H9 (cell line): ENCODE measurements around the gene PUS3. TPM values are rescaled to one million over a fixed set of nuclear protein-coding genes. Genes with fewer than 3 reads are reported as not detected.

Source experiments
- DNase-seq: peaks from one replicate; pipeline ENCODE4 v3.0.0-alpha.2; 2017
- H2AFZ ChIP-seq: one replicate; pipeline ENCODE4 v1.6.1; 2013; ENCODE audit warnings: mild to moderate bottlenecking, low read length, control low read depth, moderate library complexity
- H2AK5ac ChIP-seq: 2 replicates; pipeline ENCODE4 v1.6.1; 2013; ENCODE audit warnings: low read length, control low read depth, mixed read lengths; ENCODE audit not compliant: insufficient read length
- H2BK120ac ChIP-seq: one replicate; pipeline ENCODE4 v1.6.1; 2013; ENCODE audit warnings: low read depth, mild to moderate bottlenecking, low read length, control low read depth, inconsistent platforms; ENCODE audit not compliant: poor library complexity, severe bottlenecking
- H2BK12ac ChIP-seq: 2 replicates; pipeline ENCODE4 v1.6.1; 2013; ENCODE audit warnings: low read length, control low read depth, mixed read lengths, low read depth; ENCODE audit not compliant: insufficient read length
- H2BK15ac ChIP-seq: 2 replicates; pipeline ENCODE4 v1.6.1; 2013; ENCODE audit warnings: low read depth, low read length, control low read depth
- H2BK20ac ChIP-seq: one replicate; pipeline ENCODE4 v1.6.1; 2013; ENCODE audit warnings: low read depth, mild to moderate bottlenecking, low read length, control low read depth, inconsistent platforms; ENCODE audit not compliant: poor library complexity, severe bottlenecking
- H2BK5ac ChIP-seq: 2 replicates; pipeline ENCODE4 v1.6.1; 2013; ENCODE audit warnings: low read length, control low read depth, mixed read lengths; ENCODE audit not compliant: insufficient read length
- H3K14ac ChIP-seq: 2 replicates; pipeline ENCODE4 v1.6.1; 2013; ENCODE audit warnings: low read length, control low read depth; ENCODE audit not compliant: insufficient read depth
- H3K18ac ChIP-seq: 2 replicates; pipeline ENCODE4 v1.6.1; 2013; ENCODE audit warnings: low read depth, mild to moderate bottlenecking, mixed read lengths, low read length, control low read depth; ENCODE audit not compliant: insufficient read length
- H3K23ac ChIP-seq: 2 replicates; pipeline ENCODE4 v1.6.1; 2013; ENCODE audit warnings: low read length, control low read depth, mixed read lengths, low read depth; ENCODE audit not compliant: insufficient read length
- H3K23me2 ChIP-seq: 2 replicates; pipeline ENCODE4 v1.6.1; 2013; ENCODE audit warnings: low read depth, mild to moderate bottlenecking, mixed read lengths, low read length, control low read depth; ENCODE audit not compliant: insufficient read length, poor library complexity, severe bottlenecking
- H3K27ac ChIP-seq: 2 replicates; pipeline ENCODE4 v1.5.1; 2013; ENCODE audit warnings: low read length, control low read depth, mixed read lengths, low read depth; ENCODE audit not compliant: insufficient read length
- H3K27me3 ChIP-seq: 2 replicates; pipeline ENCODE4 v1.6.1; 2013; ENCODE audit warnings: low read length, control low read depth, inconsistent platforms; ENCODE audit not compliant: insufficient read depth
- H3K4ac ChIP-seq: 2 replicates; pipeline ENCODE4 v1.6.1; 2013; ENCODE audit warnings: low read depth, mild to moderate bottlenecking, control low read depth, inconsistent platforms, low read length, moderate library complexity
- H3K4me1 ChIP-seq: 2 replicates; pipeline ENCODE4 v1.6.1; 2013; ENCODE audit warnings: low read length, control low read depth, inconsistent platforms; ENCODE audit not compliant: insufficient read depth
- H3K4me2 ChIP-seq: 2 replicates; pipeline ENCODE4 v1.6.1; 2013; ENCODE audit warnings: low read length, control low read depth, mixed read lengths; ENCODE audit not compliant: insufficient read length, insufficient read depth
- H3K56ac ChIP-seq: 2 replicates; pipeline ENCODE4 v1.6.1; 2013; ENCODE audit warnings: low read depth, mild to moderate bottlenecking, mixed read lengths, low read length, control low read depth; ENCODE audit not compliant: insufficient read length
- H3K79me1 ChIP-seq: 2 replicates; pipeline ENCODE4 v1.6.1; 2013; ENCODE audit warnings: low read depth, mild to moderate bottlenecking, moderate library complexity, low read length, control low read depth, inconsistent platforms; ENCODE audit not compliant: insufficient read depth, poor library complexity, severe bottlenecking
- H3K79me2 ChIP-seq: 2 replicates; pipeline ENCODE4 v1.6.1; 2013; ENCODE audit warnings: low read length, control low read depth, inconsistent platforms; ENCODE audit not compliant: insufficient read depth
- H3K9ac ChIP-seq: 2 replicates; pipeline ENCODE4 v1.6.1; 2013; ENCODE audit warnings: low read length, control low read depth, mixed read lengths; ENCODE audit not compliant: insufficient read length; ENCODE audit errors: extremely low read depth
- H3K9me3 ChIP-seq: one replicate; pipeline ENCODE4 v1.6.1; 2013; ENCODE audit warnings: low read depth, low read length, inconsistent platforms; ENCODE audit not compliant: control insufficient read depth
- H3T11ph ChIP-seq: one replicate; pipeline ENCODE4 v1.6.1; 2013; ENCODE audit warnings: mild to moderate bottlenecking, low read length, control low read depth, inconsistent platforms
- H4K20me1 ChIP-seq: one replicate; pipeline ENCODE4 v1.6.1; 2013; ENCODE audit not compliant: control insufficient read depth, insufficient read length, insufficient read depth
- H4K5ac ChIP-seq: 2 replicates; pipeline ENCODE4 v1.6.1; 2013; ENCODE audit warnings: low read depth, mild to moderate bottlenecking, mixed read lengths, low read length, control low read depth; ENCODE audit not compliant: insufficient read length
- H4K8ac ChIP-seq: replicated peaks from 2 replicates; pipeline ENCODE4 v1.6.1; 2013; ENCODE audit warnings: low read length, control low read depth, mixed read lengths, low read depth; ENCODE audit not compliant: insufficient read length
- H4K91ac ChIP-seq: 2 replicates; pipeline ENCODE4 v1.6.1; 2013; ENCODE audit warnings: low read depth, mild to moderate bottlenecking, moderate library complexity, mixed read lengths, low read length, control low read depth; ENCODE audit not compliant: insufficient read length
- H3K27ac Mint-ChIP-seq, 3 experiments: 2 replicates in 2 of 3; 3 replicates in 1 of 3; pipeline ENCODE4 v1.8.0; 2020 to 2021; ENCODE audit warnings: mixed read lengths in 3 of 3, mild to moderate bottlenecking in 1 of 3, moderate library complexity in 1 of 3
- H3K27me3 Mint-ChIP-seq: 2 replicates; pipeline ENCODE4 v1.8.0; 2021; ENCODE audit warnings: low read depth, mild to moderate bottlenecking, moderate library complexity, mixed read lengths
- H3K36me3 Mint-ChIP-seq, 3 experiments: 2 replicates in 2 of 3; 3 replicates in 1 of 3; pipeline ENCODE4 v1.8.0; 2020 to 2021; ENCODE audit warnings: low read depth in 3 of 3, mixed read lengths in 3 of 3; ENCODE audit not compliant: insufficient read depth in 1 of 3
- H3K4me1 Mint-ChIP-seq, 2 experiments: 2 replicates each; pipeline ENCODE4 v1.8.0; 2020; ENCODE audit warnings: mixed read lengths in 2 of 2
- H3K4me3 Mint-ChIP-seq, 2 experiments: 2 replicates in 1 of 2; 3 replicates in 1 of 2; pipeline ENCODE4 v1.8.0; 2020 to 2021; ENCODE audit warnings: mild to moderate bottlenecking in 2 of 2, mixed read lengths in 2 of 2, moderate library complexity in 1 of 2
- H3K9me3 Mint-ChIP-seq, 2 experiments: 2 replicates in 1 of 2; 3 replicates in 1 of 2; pipeline ENCODE4 v1.8.0; 2020; ENCODE audit warnings: mild to moderate bottlenecking in 2 of 2, mixed read lengths in 2 of 2, moderate library complexity in 1 of 2
- WGBS: extraction: QIAGEN DNeasy Blood & Tissue Kit; methylation state at CpG from one replicate; pipeline ENCODE4 v1.1.7; 2013; ENCODE audit warnings: missing lambda C conversion rate, low lambda C conversion rate, mixed read lengths; ENCODE audit not compliant: insufficient read length; ENCODE audit errors: extremely low coverage; 5-methylcytosine and 5-hydroxymethylcytosine counted together
- total RNA-seq: library from RNA; stranded (reverse); gene quantifications from 2 replicates; pipeline ENCODE4 v1.2.1, GENCODE V29; 2021
- TF ChIP-seq, protein P1 (sequence below): fragments of 200-600 bp; sonication (generic); conservative IDR thresholded peaks from 3 replicates; pipeline ENCODE4 v1.8.0; 2021; ENCODE audit warnings: antibody characterized with exemption, mild to moderate bottlenecking

Gene PUS3
- total RNA-seq, 1 experiment from 2014 or later: 20.0 TPM

- no peak overlapping the region for H3K18ac ChIP-seq
- Mint-ChIP-seq H3K4me3 (no peak overlapping the region), H3K27me3 (peaks cover 6% of the 10 kb centered on the region), H3K9me3 (no peaks in the 10 kb centered on the region; a peak in 1 of 5 replicates), H3K36me3 (no peaks in the 10 kb centered on the region), H3K27ac (no peak overlapping the region), H3K4me1 (peaks cover 28 to 45% of the 10 kb centered on the region in 2 experiments)
- H2BK20ac ChIP-seq: no peak overlapping the region
- H2BK5ac ChIP-seq: no peak overlapping the region
- no peak overlapping the region for H2BK12ac ChIP-seq
- H3K23me2 ChIP-seq: no peaks in the 10 kb centered on the region
- H2BK120ac ChIP-seq: no peak overlapping the region
- no peak overlapping the region for H3K14ac ChIP-seq
- H2AFZ ChIP-seq: no peak overlapping the region
- no peak overlapping the region for H3K4me2 ChIP-seq
- no peaks in the 10 kb centered on the region for H4K20me1 ChIP-seq
- no peak overlapping the region for H3K4ac ChIP-seq
- H3K9me3 ChIP-seq: no peaks in the 10 kb centered on the region
- peaks cover 6% of the 10 kb centered on the region; the same call in 1 of the 2 replicates for H3K4me1 ChIP-seq
- no peak overlapping the region for H3K23ac ChIP-seq
- H2AK5ac ChIP-seq: no peak overlapping the region
- no CpG with 5 or more reads among the region's 8 CpGs for WGBS
- H3K56ac ChIP-seq: no peak overlapping the region
- DNase-seq: no peak
- TF ChIP-seq, protein P1, sequence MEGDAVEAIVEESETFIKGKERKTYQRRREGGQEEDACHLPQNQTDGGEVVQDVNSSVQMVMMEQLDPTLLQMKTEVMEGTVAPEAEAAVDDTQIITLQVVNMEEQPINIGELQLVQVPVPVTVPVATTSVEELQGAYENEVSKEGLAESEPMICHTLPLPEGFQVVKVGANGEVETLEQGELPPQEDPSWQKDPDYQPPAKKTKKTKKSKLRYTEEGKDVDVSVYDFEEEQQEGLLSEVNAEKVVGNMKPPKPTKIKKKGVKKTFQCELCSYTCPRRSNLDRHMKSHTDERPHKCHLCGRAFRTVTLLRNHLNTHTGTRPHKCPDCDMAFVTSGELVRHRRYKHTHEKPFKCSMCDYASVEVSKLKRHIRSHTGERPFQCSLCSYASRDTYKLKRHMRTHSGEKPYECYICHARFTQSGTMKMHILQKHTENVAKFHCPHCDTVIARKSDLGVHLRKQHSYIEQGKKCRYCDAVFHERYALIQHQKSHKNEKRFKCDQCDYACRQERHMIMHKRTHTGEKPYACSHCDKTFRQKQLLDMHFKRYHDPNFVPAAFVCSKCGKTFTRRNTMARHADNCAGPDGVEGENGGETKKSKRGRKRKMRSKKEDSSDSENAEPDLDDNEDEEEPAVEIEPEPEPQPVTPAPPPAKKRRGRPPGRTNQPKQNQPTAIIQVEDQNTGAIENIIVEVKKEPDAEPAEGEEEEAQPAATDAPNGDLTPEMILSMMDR: no peak
- H4K8ac ChIP-seq: no peak overlapping the region
- no peak overlapping the region for H4K91ac ChIP-seq
- H3K79me1 ChIP-seq: no peaks in the 10 kb centered on the region
- H3K27me3 ChIP-seq: no peaks in the 10 kb centered on the region
- no peak overlapping the region for H3K9ac ChIP-seq
- no peak overlapping the region for H3K27ac ChIP-seq
- no peak overlapping the region for H2BK15ac ChIP-seq
- H3K79me2 ChIP-seq: no peaks in the 10 kb centered on the region
- H3T11ph ChIP-seq: no peak overlapping the region
- H4K5ac ChIP-seq: no peak overlapping the region
Measured at GRCh38 chr11:125934473-125934872, 31.5 kb upstream of the PUS3 start.
